Activated naive CD8-positive, alpha-beta T cell (primary cell): ENCODE data around the gene DTX3.
"Not testable (repeated sequence)": the region's sequence is repeated elsewhere in the genome, so short reads cannot be mapped to it uniquely, and the experiment has no call there.

Source experiments
- H3K27ac Mint-ChIP-seq: one replicate; pipeline ENCODE4 v1.8.0; 2021; ENCODE audit warnings: mixed read lengths
- H3K27me3 Mint-ChIP-seq: one replicate; pipeline ENCODE4 v1.8.0; 2021; ENCODE audit warnings: mixed read lengths
- H3K36me3 Mint-ChIP-seq: one replicate; pipeline ENCODE4 v1.8.0; 2021; ENCODE audit warnings: mixed read lengths
- H3K4me1 Mint-ChIP-seq: one replicate; pipeline ENCODE4 v1.8.0; 2021; ENCODE audit warnings: low read depth, mixed read lengths
- H3K4me3 Mint-ChIP-seq: one replicate; pipeline ENCODE4 v1.8.0; 2021; ENCODE audit warnings: mild to moderate bottlenecking, mixed read lengths
- H3K9me3 Mint-ChIP-seq: one replicate; pipeline ENCODE4 v1.8.0; 2021; ENCODE audit warnings: low read depth, mixed read lengths

The DTX3 gene

GRCh38 chr12:57577981-57578758 is 26.5 kb upstream of the DTX3 start:
- Mint-ChIP-seq H3K4me1 (no peaks in the 10 kb centered on the region), H3K4me3 (no peak overlapping the region), H3K36me3 (no peaks in the 10 kb centered on the region), H3K27me3 (no peaks in the 10 kb centered on the region), H3K9me3 (no peaks in the 10 kb centered on the region), H3K27ac (no peak overlapping the region)

- Mint-ChIP-seq H3K9me3 (no peaks in the 10 kb centered on the region), H3K27ac (no peak overlapping the region), H3K4me1 (no peaks in the 10 kb centered on the region), H3K4me3 (no peak overlapping the region), H3K27me3 (peaks cover 2% of the 10 kb centered on the region), H3K36me3 (no peaks in the 10 kb centered on the region)
These were observed 25.6 kb upstream of the DTX3 start for GRCh38 chr12:57579011-57579410.

GRCh38 chr12:57579677-57580465 is 24.8 kb upstream of the DTX3 start:
- peaks cover 2% of the 10 kb centered on the region for H3K27me3 Mint-ChIP-seq
- H3K4me1 Mint-ChIP-seq = no peaks in the 10 kb centered on the region
- no peaks in the 10 kb centered on the region for H3K9me3 Mint-ChIP-seq
- no peak overlapping the region for H3K4me3 Mint-ChIP-seq
- H3K27ac Mint-ChIP-seq = no peak overlapping the region
- no peaks in the 10 kb centered on the region for H3K36me3 Mint-ChIP-seq

DNA sequence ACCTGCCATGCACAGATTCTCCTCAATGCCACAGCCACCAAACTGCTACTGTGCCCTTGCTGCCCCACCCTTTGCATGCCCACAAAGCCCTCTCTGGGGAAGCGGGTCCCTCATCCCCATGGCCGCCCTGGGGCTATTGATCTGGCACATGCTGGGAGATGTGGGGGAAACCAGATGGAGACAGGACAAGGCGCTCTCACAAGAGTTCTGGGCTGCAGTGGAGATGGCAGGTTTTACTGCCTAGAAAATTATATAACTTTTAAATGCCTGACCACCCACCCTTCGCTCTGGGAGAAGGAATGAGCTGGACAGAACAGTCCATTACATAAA is 24.2 kb upstream of the DTX3 start:
- Mint-ChIP-seq H3K27me3 (peaks cover 2% of the 10 kb centered on the region), H3K4me3 (no peak overlapping the region), H3K27ac (no peak overlapping the region), H3K36me3 (no peaks in the 10 kb centered on the region), H3K9me3 (no peaks in the 10 kb centered on the region), H3K4me1 (no peaks in the 10 kb centered on the region)

DNA sequence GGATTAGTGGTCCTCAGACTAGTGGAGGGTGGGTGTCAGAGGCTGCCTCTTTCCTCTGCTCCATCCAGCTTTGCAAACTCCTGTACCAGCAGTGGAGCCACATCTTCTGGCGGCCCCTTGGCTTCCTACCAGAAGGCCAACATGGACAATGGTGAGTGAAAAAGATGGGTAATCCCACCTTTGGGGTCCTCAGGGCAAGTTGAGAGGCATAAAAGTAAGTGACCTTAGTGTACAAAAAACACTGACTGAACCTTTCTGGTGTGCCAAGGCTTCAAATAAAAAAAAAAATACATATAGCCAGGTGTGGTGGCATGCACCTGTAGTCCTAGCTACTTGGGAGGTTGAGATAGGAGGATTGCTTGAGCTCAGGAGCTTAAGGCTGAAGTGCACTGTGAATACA is 22.8 kb upstream of the DTX3 start:
- no peaks in the 10 kb centered on the region for H3K36me3 Mint-ChIP-seq
- no peaks in the 10 kb centered on the region for H3K4me1 Mint-ChIP-seq
- no peak overlapping the region for H3K27ac Mint-ChIP-seq
- H3K9me3 Mint-ChIP-seq = no peaks in the 10 kb centered on the region
- no peak overlapping the region for H3K4me3 Mint-ChIP-seq
- H3K27me3 Mint-ChIP-seq = peaks cover 2% of the 10 kb centered on the region

DNA sequence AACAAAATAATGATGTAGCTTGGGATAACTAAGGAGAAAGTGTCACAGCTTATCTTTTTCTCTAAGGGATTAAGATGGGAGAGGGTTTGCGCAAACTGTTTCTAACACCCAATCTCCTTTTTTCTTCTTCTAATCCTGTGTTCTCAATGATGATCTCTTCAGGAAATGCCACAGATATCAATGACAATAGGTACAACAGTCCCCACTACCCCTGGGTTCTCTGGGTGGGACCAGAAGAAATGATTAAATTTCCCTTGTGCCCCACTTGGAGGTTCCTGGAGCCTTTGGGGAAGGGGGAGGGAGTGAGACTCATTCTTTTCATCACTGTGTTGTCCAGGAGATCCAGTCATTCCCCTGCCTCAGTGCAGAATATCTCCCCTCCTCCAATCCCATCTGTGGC is 22.2 kb upstream of the DTX3 start:
- H3K4me1 Mint-ChIP-seq = no peaks in the 10 kb centered on the region
- peaks cover 2% of the 10 kb centered on the region for H3K27me3 Mint-ChIP-seq
- no peak overlapping the region for H3K4me3 Mint-ChIP-seq
- no peaks in the 10 kb centered on the region for H3K9me3 Mint-ChIP-seq
- H3K27ac Mint-ChIP-seq = no peak overlapping the region
- H3K36me3 Mint-ChIP-seq = no peaks in the 10 kb centered on the region

DNA sequence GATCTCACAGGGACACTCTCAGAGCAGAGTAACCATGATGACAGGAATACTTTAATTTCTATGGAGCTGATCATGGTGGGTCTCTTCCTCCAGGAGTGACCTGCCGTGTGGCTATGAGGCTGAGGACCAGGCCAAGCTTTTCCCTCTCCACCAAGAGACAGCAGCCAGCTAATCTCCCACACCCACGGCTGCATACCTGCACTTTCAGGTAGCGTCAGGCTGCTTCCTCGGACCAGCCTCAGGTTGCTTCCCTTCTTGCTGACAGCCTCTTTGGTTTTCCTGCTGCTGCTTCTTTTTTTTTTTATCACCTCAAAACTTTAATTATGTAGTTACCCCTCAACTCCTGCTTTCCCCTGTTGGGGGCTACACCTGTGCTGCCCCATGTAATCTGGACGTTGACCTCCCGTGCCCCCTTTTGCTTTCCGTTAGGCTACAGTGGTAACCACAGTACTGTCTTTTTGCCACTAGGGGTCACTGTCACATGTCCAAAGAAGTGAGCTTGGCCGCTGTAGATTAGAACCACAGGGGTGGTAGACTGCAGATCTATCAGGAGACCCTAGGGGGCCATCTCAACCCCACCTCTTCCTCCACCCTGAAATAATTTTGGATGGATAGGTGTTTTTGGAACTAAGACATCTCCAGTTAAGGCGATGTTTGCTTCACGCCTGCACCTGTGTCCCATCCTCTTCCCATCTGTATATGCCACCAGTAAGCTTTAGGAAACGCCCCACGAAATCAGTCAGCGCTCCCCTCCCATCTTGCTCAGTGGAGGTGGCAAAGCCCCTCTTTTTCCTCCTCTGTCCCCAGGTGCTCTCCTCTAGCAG is 21.4 kb upstream of the DTX3 start:
- Mint-ChIP-seq H3K27me3 (peaks cover 2% of the 10 kb centered on the region), H3K4me3 (no peak overlapping the region), H3K4me1 (no peaks in the 10 kb centered on the region), H3K27ac (no peak overlapping the region), H3K36me3 (no peaks in the 10 kb centered on the region), H3K9me3 (no peaks in the 10 kb centered on the region)

GRCh38 chr12:57584050-57584449 is 20.6 kb upstream of the DTX3 start:
- Mint-ChIP-seq H3K27ac (no peak overlapping the region), H3K4me1 (no peaks in the 10 kb centered on the region), H3K9me3 (no peaks in the 10 kb centered on the region), H3K4me3 (no peak overlapping the region), H3K27me3 (peaks cover 2% of the 10 kb centered on the region), H3K36me3 (no peaks in the 10 kb centered on the region)

- no peaks in the 10 kb centered on the region for H3K36me3 Mint-ChIP-seq
- H3K9me3 Mint-ChIP-seq = no peaks in the 10 kb centered on the region
- peaks cover 2% of the 10 kb centered on the region for H3K27me3 Mint-ChIP-seq
- H3K4me1 Mint-ChIP-seq = no peaks in the 10 kb centered on the region
- H3K4me3 Mint-ChIP-seq = no peak overlapping the region
- no peak overlapping the region for H3K27ac Mint-ChIP-seq
These were observed 19.9 kb upstream of the DTX3 start for GRCh38 chr12:57584690-57585089.

DNA sequence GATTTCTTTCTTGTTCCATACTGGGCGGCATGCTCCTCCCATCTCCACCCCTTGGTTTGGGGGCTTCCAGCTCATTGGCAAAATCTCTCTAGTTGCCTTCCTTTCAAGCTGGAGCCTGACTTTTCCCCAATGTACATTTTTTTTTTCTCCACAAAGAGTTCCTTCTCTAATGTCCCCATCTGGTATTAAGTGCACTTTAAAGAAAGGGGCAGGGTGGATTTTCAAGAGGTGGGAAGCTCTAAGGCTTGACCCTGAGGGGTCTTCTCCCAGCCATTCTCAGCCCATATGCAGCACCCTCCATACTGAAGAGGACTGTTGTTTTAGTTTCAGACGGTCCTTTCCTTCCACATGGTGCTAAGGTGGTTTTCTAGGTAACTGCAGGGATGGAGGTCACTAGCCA is 19.5 kb upstream of the DTX3 start:
- H3K9me3 Mint-ChIP-seq = no peaks in the 10 kb centered on the region
- H3K27ac Mint-ChIP-seq = no peak overlapping the region
- no peaks in the 10 kb centered on the region for H3K4me1 Mint-ChIP-seq
- no peaks in the 10 kb centered on the region for H3K36me3 Mint-ChIP-seq
- H3K27me3 Mint-ChIP-seq = peaks cover 2% of the 10 kb centered on the region
- H3K4me3 Mint-ChIP-seq = no peak overlapping the region

GRCh38 chr12:57586128-57586527 is 18.5 kb upstream of the DTX3 start:
- Mint-ChIP-seq H3K4me3 (no peak overlapping the region), H3K9me3 (no peaks in the 10 kb centered on the region), H3K27me3 (peaks cover 2% of the 10 kb centered on the region), H3K27ac (no peak overlapping the region), H3K36me3 (no peaks in the 10 kb centered on the region), H3K4me1 (peaks cover 6% of the 10 kb centered on the region)

GRCh38 chr12:57586832-57587429 is 17.7 kb upstream of the DTX3 start:
- Mint-ChIP-seq H3K4me3 (no peak overlapping the region), H3K9me3 (no peaks in the 10 kb centered on the region), H3K4me1 (peaks cover 11% of the 10 kb centered on the region), H3K36me3 (no peaks in the 10 kb centered on the region), H3K27me3 (peaks cover 2% of the 10 kb centered on the region), H3K27ac (no peak overlapping the region)

DNA sequence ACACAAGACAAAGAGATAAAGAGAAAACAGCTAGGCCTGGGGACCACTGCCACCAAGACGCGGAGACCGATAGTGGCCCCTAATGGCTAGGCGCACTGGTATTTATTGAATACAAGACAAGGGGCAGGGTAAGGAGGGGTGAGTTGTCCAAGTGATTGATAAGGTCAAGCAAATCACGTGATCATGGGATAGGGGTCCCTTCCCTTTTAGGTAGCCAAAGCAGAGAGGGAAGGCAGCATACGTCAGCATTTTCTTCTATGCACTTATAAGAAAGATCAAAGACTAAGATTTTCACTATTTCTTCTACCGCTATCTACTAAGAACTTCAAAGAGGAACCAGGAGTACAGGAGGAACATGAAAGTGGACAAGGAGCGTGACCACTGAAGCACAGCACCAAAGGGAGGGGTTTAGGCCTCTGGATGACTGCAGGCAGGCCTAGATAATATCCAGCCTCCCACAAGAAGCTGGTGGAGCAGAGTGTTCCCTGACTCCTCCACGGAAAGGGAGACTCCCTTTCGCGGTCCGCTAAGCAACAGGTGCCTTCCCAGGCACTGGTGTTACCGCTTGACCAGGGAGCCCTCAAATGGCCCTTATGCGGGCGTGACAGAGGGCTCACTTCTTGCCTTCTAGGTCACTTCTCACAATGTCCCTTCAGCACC is 15.5 kb upstream of the DTX3 start:
- H3K4me3 Mint-ChIP-seq, H3K27ac Mint-ChIP-seq, H3K36me3 Mint-ChIP-seq, H3K27me3 Mint-ChIP-seq, H3K9me3 Mint-ChIP-seq: not testable (repeated sequence)
- peaks cover 27% of the 10 kb centered on the region for H3K4me1 Mint-ChIP-seq

DNA sequence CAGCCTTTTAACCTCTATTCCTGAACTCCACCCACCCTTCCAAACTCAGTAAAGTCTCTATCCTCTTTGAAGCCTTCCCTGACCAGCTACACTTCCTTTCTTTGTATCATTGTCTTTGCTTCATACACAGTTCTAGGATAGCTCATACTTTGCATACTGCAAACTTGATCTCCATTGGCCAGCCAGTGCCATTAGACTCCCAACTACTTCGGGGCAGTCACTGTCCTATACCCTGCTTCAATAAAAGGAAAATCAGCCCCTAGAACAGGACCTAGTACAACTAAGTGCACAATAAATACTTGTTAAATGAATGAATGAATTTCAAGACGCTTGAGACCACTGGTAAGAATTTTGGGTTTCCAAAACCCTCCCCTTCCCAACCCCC is 14.2 kb upstream of the DTX3 start:
- peaks cover 27% of the 10 kb centered on the region for H3K4me1 Mint-ChIP-seq
- peak overlapping the region; percentile 82 for H3K27ac Mint-ChIP-seq
- H3K9me3 Mint-ChIP-seq = no peaks in the 10 kb centered on the region
- H3K36me3 Mint-ChIP-seq = no peaks in the 10 kb centered on the region
- no peaks in the 10 kb centered on the region for H3K27me3 Mint-ChIP-seq
- H3K4me3 Mint-ChIP-seq = peak overlapping the region; percentile 86
